PC-9 (cell line): ENCODE results near the gene USP38. TPM values are rescaled to one million over a fixed set of nuclear protein-coding genes. Genes with fewer than 3 reads are reported as not detected.
"Not testable (repeated sequence)": the region's sequence is repeated elsewhere in the genome, so short reads cannot be mapped to it uniquely, and the experiment has no call there.

Experiments used
- BruUV-seq: library from RNA; stranded (reverse); fragments of 400-500 nt; replicated peaks from 2 replicates; lab custom pipeline; 2021; lab: Mats Ljungman, UMichigan
- CTCF ChIA-PET: fragments of 300-600 bp; sonication (Branson Sonifier 250); formaldehyde crosslinking; loops from one replicate; lab custom pipeline; 2022; ENCODE audit warnings: antibody characterized with exemption; lab: Charles Lee
- POLR2A ChIA-PET: fragments of 300-600 bp; sonication (Branson Sonifier 250); formaldehyde crosslinking; loops from one replicate; lab custom pipeline; 2022; ENCODE audit warnings: antibody characterized with exemption; ENCODE audit not compliant: unreplicated experiment; lab: Charles Lee
- DNase-seq, 2 experiments: peaks; one replicate each; pipeline versions ENCODE4 v3.0.0 to v3.0.0-alpha.2; 2015 to 2022; ENCODE audit warnings: mixed read lengths in 1 of 2
- H2AFZ ChIP-seq: fragments of 200-600 bp; sonication (generic); 2 replicates; pipeline ENCODE4 v1.8.1; 2017; ENCODE audit warnings: antibody characterized with exemption
- H3F3A ChIP-seq: fragments of 200-600 bp; sonication (generic); 2 replicates; pipeline ENCODE4 v1.8.1; 2017; ENCODE audit warnings: antibody characterized with exemption, mild to moderate bottlenecking, low read depth; ENCODE audit not compliant: insufficient read depth
- H3K27ac ChIP-seq: fragments of 200-600 bp; sonication (generic); 2 replicates; pipeline ENCODE4 v1.6.1; 2016; ENCODE audit warnings: mixed run types
- H3K27me3 ChIP-seq: fragments of 200-600 bp; sonication (generic); 2 replicates; pipeline ENCODE4 v1.6.1; 2016; ENCODE audit warnings: low read depth, mixed run types; ENCODE audit not compliant: insufficient read depth
- H3K36me3 ChIP-seq: fragments of 200-600 bp; sonication (generic); 2 replicates; pipeline ENCODE4 v1.6.1; 2016; ENCODE audit warnings: low read depth, mixed run types
- H3K4me1 ChIP-seq: fragments of 200-600 bp; sonication (generic); replicated peaks from 2 replicates; pipeline ENCODE4 v1.6.1; 2016; ENCODE audit warnings: mixed run types; ENCODE audit not compliant: insufficient read depth
- H3K4me2 ChIP-seq: fragments of 200-600 bp; sonication (generic); 2 replicates; pipeline ENCODE4 v1.6.1; 2017; ENCODE audit warnings: mixed run types
- H3K4me3 ChIP-seq: fragments of 200-600 bp; sonication (generic); 2 replicates; pipeline ENCODE4 v1.6.1; 2016; ENCODE audit warnings: mixed run types
- H3K79me2 ChIP-seq: fragments of 200-600 bp; sonication (generic); 2 replicates; pipeline ENCODE4 v1.6.1; 2017; ENCODE audit warnings: low read depth, mixed run types
- H3K9me2 ChIP-seq: fragments of 200-600 bp; sonication (generic); 2 replicates; pipeline ENCODE4 v1.8.1; 2017; ENCODE audit warnings: mild to moderate bottlenecking; ENCODE audit not compliant: insufficient read depth
- H3K9me3 ChIP-seq: fragments of 200-600 bp; sonication (generic); 2 replicates; pipeline ENCODE4 v1.8.1; 2016; ENCODE audit warnings: low read depth; ENCODE audit not compliant: insufficient read depth
- H4K20me1 ChIP-seq: fragments of 200-600 bp; sonication (generic); 2 replicates; pipeline ENCODE4 v1.8.1; 2017; ENCODE audit not compliant: insufficient read depth
- EZH2 ChIP-seq: fragments of 200-600 bp; sonication (generic); IDR thresholded peaks from 2 replicates; pipeline ENCODE4 v1.8.0; 2017; ENCODE audit warnings: antibody characterized with exemption, low read depth
- intact Hi-C: fragments of 100-400 bp; cut with micrococcal nuclease; formaldehyde crosslinking; loops from one replicate; pipeline ENCODE4 v1.10.0; 2022; ENCODE audit not compliant: unreplicated experiment
- total RNA-seq: library from RNA; stranded (reverse); gene quantifications from 2 replicates; pipeline ENCODE4 v1.2.3, GENCODE V29; 2021
- TF ChIP-seq, protein P1 (sequence below): fragments of 200-600 bp; sonication (generic); conservative IDR thresholded peaks from 2 replicates; pipeline ENCODE4 v1.6.1; 2017; ENCODE audit warnings: mixed run types, antibody characterized with exemption, mild to moderate bottlenecking, moderate library complexity

Gene USP38
- total RNA-seq, 1 experiment from 2014 or later: 11.9 TPM

DNA sequence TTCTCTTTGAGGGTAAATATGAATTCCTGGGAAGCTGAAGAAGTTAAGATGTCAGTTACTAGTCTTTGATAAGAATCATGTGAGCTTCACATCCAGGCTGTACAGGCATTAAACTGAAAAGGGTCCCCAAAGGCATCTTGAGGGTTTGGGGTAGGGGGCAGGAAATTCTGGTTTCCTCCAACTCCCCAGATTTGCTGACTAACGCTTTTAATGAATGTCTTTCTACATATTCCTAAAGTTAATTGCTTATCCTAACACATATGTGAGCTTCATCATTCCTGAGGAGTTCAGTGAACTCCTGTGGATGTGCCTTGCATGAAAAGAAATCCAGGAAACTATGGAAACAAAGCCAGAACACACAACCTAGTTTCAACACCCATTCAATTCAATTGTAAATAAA is 78.1 kb downstream of the USP38 start:
- intact Hi-C loops: no loop called here
- Histone ChIP-seq H4K20me1 (no peaks in the 10 kb centered on the region), H2AFZ (no peak overlapping the region), H3K9me2 (no peaks in the 10 kb centered on the region), H3K36me3 (no peaks in the 10 kb centered on the region), H3K79me2 (no peaks in the 10 kb centered on the region), H3K27me3 (no peaks in the 10 kb centered on the region), H3K9me3 (no peaks in the 10 kb centered on the region), H3F3A (no peaks in the 10 kb centered on the region), H3K4me3 (no peak overlapping the region), H3K27ac (no peak overlapping the region), H3K4me2 (no peak overlapping the region), H3K4me1 (no peaks in the 10 kb centered on the region)
- POLR2A ChIA-PET: no interaction called here
- CTCF ChIA-PET: no interaction called here
- DNase-seq: no peak
- no TSS peak for BruUV-seq
- TF ChIP-seq, protein P1, sequence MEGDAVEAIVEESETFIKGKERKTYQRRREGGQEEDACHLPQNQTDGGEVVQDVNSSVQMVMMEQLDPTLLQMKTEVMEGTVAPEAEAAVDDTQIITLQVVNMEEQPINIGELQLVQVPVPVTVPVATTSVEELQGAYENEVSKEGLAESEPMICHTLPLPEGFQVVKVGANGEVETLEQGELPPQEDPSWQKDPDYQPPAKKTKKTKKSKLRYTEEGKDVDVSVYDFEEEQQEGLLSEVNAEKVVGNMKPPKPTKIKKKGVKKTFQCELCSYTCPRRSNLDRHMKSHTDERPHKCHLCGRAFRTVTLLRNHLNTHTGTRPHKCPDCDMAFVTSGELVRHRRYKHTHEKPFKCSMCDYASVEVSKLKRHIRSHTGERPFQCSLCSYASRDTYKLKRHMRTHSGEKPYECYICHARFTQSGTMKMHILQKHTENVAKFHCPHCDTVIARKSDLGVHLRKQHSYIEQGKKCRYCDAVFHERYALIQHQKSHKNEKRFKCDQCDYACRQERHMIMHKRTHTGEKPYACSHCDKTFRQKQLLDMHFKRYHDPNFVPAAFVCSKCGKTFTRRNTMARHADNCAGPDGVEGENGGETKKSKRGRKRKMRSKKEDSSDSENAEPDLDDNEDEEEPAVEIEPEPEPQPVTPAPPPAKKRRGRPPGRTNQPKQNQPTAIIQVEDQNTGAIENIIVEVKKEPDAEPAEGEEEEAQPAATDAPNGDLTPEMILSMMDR: no peak
- TF ChIP-seq EZH2: no peak

DNA sequence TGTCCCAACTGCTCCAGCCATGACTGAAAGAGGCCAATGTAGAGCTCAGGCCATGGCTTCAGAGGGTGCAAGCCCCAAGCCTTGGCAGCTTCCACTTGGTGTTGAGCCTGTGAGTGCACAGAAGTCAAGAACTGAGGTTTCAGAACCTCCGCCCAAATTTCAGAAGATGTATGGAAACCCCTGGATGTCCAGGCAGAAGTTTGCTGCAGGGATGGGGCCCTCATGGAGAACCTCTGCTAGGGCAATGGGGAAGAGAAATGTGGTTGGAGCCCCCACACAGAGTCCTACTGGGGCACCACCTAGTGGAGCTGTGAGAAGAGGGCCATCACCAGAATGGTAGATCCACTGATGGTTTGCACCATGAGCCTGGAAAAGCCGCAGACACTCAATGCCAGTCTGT is 83.0 kb downstream of the USP38 start:
- intact Hi-C loops, BruUV-seq, CTCF ChIA-PET, H3K4me2 ChIP-seq, H3K79me2 ChIP-seq, H3F3A ChIP-seq, DNase-seq, H3K9me3 ChIP-seq, POLR2A ChIA-PET, H3K36me3 ChIP-seq, H3K27me3 ChIP-seq, H3K4me3 ChIP-seq, H4K20me1 ChIP-seq, H3K9me2 ChIP-seq, H3K27ac ChIP-seq, H3K4me1 ChIP-seq, H2AFZ ChIP-seq: not testable (repeated sequence)

DNA sequence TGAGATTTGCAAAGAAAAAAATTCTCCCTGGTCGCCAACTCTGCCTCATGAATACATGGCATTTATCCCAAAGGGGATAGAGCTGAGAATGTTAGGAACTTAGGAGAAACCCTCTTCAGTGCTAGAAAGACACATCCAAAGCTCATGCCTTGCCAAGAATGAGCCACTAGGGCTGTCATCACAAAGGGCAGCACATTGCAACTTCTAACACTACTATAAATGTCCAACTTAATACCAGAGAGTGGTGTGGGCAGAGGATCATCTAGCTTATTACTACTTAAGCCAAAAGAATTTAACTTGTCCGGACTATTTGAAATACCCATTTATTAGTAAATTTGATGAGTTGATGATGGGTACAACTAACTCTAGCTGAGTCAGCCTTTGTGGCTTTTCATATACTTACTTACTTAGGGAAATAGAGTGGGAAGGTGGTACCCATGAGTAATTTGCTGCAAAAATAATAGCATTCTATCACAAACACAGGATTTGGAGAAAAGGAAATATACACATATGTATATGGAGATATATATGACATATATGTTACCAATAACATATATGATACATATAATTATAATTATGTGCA is 85.6 kb downstream of the USP38 start:
- CTCF ChIA-PET: interaction anchor here (0.6 kb wide), 1 partner anchor 1975 kb away, joined by 3 read pairs; no protein-coding TSS in a partner anchor
- H3K27ac ChIP-seq: no peak overlapping the region
- H3K36me3 ChIP-seq: no peaks in the 10 kb centered on the region
- intact Hi-C loops: no loop called here
- H3K27me3 ChIP-seq: no peaks in the 10 kb centered on the region
- no peaks in the 10 kb centered on the region for H4K20me1 ChIP-seq
- H3K4me3 ChIP-seq: no peak overlapping the region
- BruUV-seq: no TSS peak
- no peaks in the 10 kb centered on the region for H3K9me2 ChIP-seq
- H3K79me2 ChIP-seq: no peaks in the 10 kb centered on the region
- no peaks in the 10 kb centered on the region for H3K9me3 ChIP-seq
- H2AFZ ChIP-seq: no peak overlapping the region
- no peak for DNase-seq
- TF ChIP-seq, protein P1: no peak
- no peak for TF ChIP-seq EZH2
- no peaks in the 10 kb centered on the region for H3F3A ChIP-seq
- POLR2A ChIA-PET: no interaction called here
- H3K4me1 ChIP-seq: no peaks in the 10 kb centered on the region
- H3K4me2 ChIP-seq: no peak overlapping the region

Other genes with a start within 250 kb of the USP38 start
- 27.4 and 29.4 TPM in 2 replicates for gene GAB1, start 152.0 kb downstream of the USP38 start, total RNA-seq